Urinary bladder (tissue), 4 donors: ENCODE data around the gene ADGRG3. TPM values are rescaled to one million over a fixed set of nuclear protein-coding genes. Genes with fewer than 3 reads are reported as not detected.

Experiments
- DNase-seq: peaks from one replicate; pipeline ENCODE4 v3.0.0-alpha.2; 2015; ENCODE audit errors: extremely low spot score
- H3K27ac ChIP-seq: one replicate; pipeline ENCODE4 v1.5.1; 2013; ENCODE audit warnings: low read depth, mild to moderate bottlenecking, moderate library complexity
- H3K36me3 ChIP-seq: one replicate; pipeline ENCODE4 v1.6.1; 2013; ENCODE audit warnings: mild to moderate bottlenecking, moderate library complexity; ENCODE audit not compliant: insufficient read depth
- H3K4me1 ChIP-seq: one replicate; pipeline ENCODE4 v1.6.1; 2013; ENCODE audit warnings: mild to moderate bottlenecking, moderate library complexity; ENCODE audit not compliant: insufficient read depth
- H3K4me3 ChIP-seq: one replicate; pipeline ENCODE4 v1.5.1; 2013; ENCODE audit warnings: low read depth, low read length
- WGBS: extraction: QIAGEN DNeasy Blood & Tissue Kit; methylation state at CpG from one replicate; pipeline ENCODE4 v1.1.7; 2013; 5-methylcytosine and 5-hydroxymethylcytosine counted together
- polyA plus RNA-seq: library from polyadenylated mRNA; stranded (reverse); fragments of 200-250 nt; gene quantifications from one replicate; pipeline ENCODE4 v1.2.3, GENCODE V29; 2013
- total RNA-seq: library from RNA; depleted of rRNA; stranded (reverse); fragments of >200 nt; gene quantifications from one replicate; pipeline ENCODE4 v1.2.3, GENCODE V29; 2014
- donor health status: healthy with polysubstance abuse.
- donor health status: healthy.

The ADGRG3 gene
- total and polyA plus RNA-seq, 2 donors = 1.2 to 1.5 TPM

- H3K27ac ChIP-seq = no peak overlapping the region
- no peak overlapping the region for H3K4me3 ChIP-seq
- H3K4me1 ChIP-seq = no peaks in the 10 kb centered on the region
- WGBS = 70% methylated on average over 4 of the region's 4 CpGs
- H3K36me3 ChIP-seq = no peaks in the 10 kb centered on the region
- no peak for DNase-seq
Observed at GRCh38 chr16:57690782-57691471, 22.8 kb downstream of the ADGRG3 start.

GRCh38 chr16:57692636-57693035 is 24.5 kb downstream of the ADGRG3 start:
- Histone ChIP-seq H3K36me3 (no peaks in the 10 kb centered on the region), H3K4me3 (no peak overlapping the region), H3K27ac (no peak overlapping the region), H3K4me1 (no peaks in the 10 kb centered on the region)
- WGBS = 44% methylated on average over 2 of the region's 2 CpGs
- DNase-seq = no peak

- Histone ChIP-seq H3K4me1 (no peaks in the 10 kb centered on the region), H3K36me3 (no peaks in the 10 kb centered on the region), H3K4me3 (no peak overlapping the region), H3K27ac (no peak overlapping the region)
- 71% methylated on average over 4 of the region's 4 CpGs for WGBS
- DNase-seq = no peak
Observed at GRCh38 chr16:57693550-57693949, 25.4 kb downstream of the ADGRG3 start.

- no peak overlapping the region for H3K27ac ChIP-seq
- H3K4me3 ChIP-seq = no peak overlapping the region
- WGBS = 66% methylated on average over 10 of the region's 10 CpGs
- no peaks in the 10 kb centered on the region for H3K36me3 ChIP-seq
- DNase-seq = no peak
- H3K4me1 ChIP-seq = no peaks in the 10 kb centered on the region
Observed at GRCh38 chr16:57694231-57694724, 26.2 kb downstream of the ADGRG3 start.

- H3K4me3 ChIP-seq = no peak within 1 kb of the TSS
- 36% methylated on average over 8 of the region's 8 CpGs for WGBS
- no peak for DNase-seq
Observed at GRCh38 chr16:57694725-57695679, 26.9 kb downstream of the ADGRG3 start, which contains the start of gene DRC7. DRC7 (plus strand) TSS chr16:57694806; CDS start chr16:57697950, 3,144 bp downstream.

GRCh38 chr16:57695680-57696069 is 27.6 kb downstream of the ADGRG3 start:
- no peak for DNase-seq
- WGBS = 83% methylated on average over 5 of the region's 5 CpGs
- Histone ChIP-seq H3K4me1 (no peaks in the 10 kb centered on the region), H3K4me3 (no peak overlapping the region), H3K27ac (no peak overlapping the region), H3K36me3 (no peaks in the 10 kb centered on the region)

More at GRCh38 chr16:57694725-57695679, 26.9 kb downstream of the ADGRG3 start, which contains the start of gene DRC7:
- no peaks in the 10 kb centered on the region for H3K4me1 ChIP-seq
- no peaks in the 10 kb centered on the region for H3K36me3 ChIP-seq
- H3K27ac ChIP-seq = no peak within 1 kb of the TSS

- no peaks in the 10 kb centered on the region for H3K4me1 ChIP-seq
- no peak overlapping the region for H3K4me3 ChIP-seq
- 89% methylated on average over 7 of the region's 7 CpGs for WGBS
- no peak for DNase-seq
- no peak overlapping the region for H3K27ac ChIP-seq
- no peaks in the 10 kb centered on the region for H3K36me3 ChIP-seq
Observed at GRCh38 chr16:57696240-57696639, 28.1 kb downstream of the ADGRG3 start.

GRCh38 chr16:57697896-57698537 is 29.9 kb downstream of the ADGRG3 start:
- WGBS = 94% methylated on average over 17 of the region's 17 CpGs
- no peak for DNase-seq
- Histone ChIP-seq H3K27ac (no peak overlapping the region), H3K4me3 (no peak overlapping the region), H3K4me1 (no peaks in the 10 kb centered on the region), H3K36me3 (no peaks in the 10 kb centered on the region)

GRCh38 chr16:57698812-57699405 is 30.8 kb downstream of the ADGRG3 start:
- 86% methylated on average over 16 of the region's 16 CpGs for WGBS
- Histone ChIP-seq H3K36me3 (no peaks in the 10 kb centered on the region), H3K4me1 (no peaks in the 10 kb centered on the region), H3K27ac (no peak overlapping the region), H3K4me3 (no peak overlapping the region)
- DNase-seq = no peak

GRCh38 chr16:57699481-57699880 is 31.4 kb downstream of the ADGRG3 start:
- WGBS = 86% methylated on average over 3 of the region's 3 CpGs
- Histone ChIP-seq H3K36me3 (no peaks in the 10 kb centered on the region), H3K4me1 (no peaks in the 10 kb centered on the region), H3K4me3 (no peak overlapping the region), H3K27ac (no peak overlapping the region)
- no peak for DNase-seq

GRCh38 chr16:57699899-57700298 is 31.8 kb downstream of the ADGRG3 start:
- Histone ChIP-seq H3K4me3 (no peak overlapping the region), H3K4me1 (no peaks in the 10 kb centered on the region), H3K36me3 (no peaks in the 10 kb centered on the region), H3K27ac (no peak overlapping the region)
- DNase-seq = no peak
- WGBS = 94% methylated on average over 7 of the region's 7 CpGs

- no peak overlapping the region for H3K4me3 ChIP-seq
- no peak for DNase-seq
- no peaks in the 10 kb centered on the region for H3K36me3 ChIP-seq
- WGBS = 70% methylated on average over 10 of the region's 10 CpGs
- no peaks in the 10 kb centered on the region for H3K4me1 ChIP-seq
- no peak overlapping the region for H3K27ac ChIP-seq
Observed at GRCh38 chr16:57700781-57701551, 32.9 kb downstream of the ADGRG3 start.
